Endothelial cell of umbilical vein (primary cell): ENCODE results near the gene FRRS1L. TPM values are rescaled to one million over a fixed set of nuclear protein-coding genes. Genes with fewer than 3 reads are reported as not detected.
A peak's percentile ranks its signal among the peaks of the same experiment; 100 is the strongest.
"Not testable (repeated sequence)": the region's sequence is repeated elsewhere in the genome, so short reads cannot be mapped to it uniquely, and the experiment has no call there.

Experiments used
- BruUV-seq: library from RNA; stranded (reverse); fragments of 400-500 nt; replicated peaks from 2 replicates; lab custom pipeline; 2021; lab: Mats Ljungman, UMichigan
- CTCF ChIA-PET: fragments of 300-600, 350-600 bp; sonication (Branson Sonifier 250); formaldehyde crosslinking; loops from one replicate; lab custom pipeline; 2021; ENCODE audit warnings: antibody characterized with exemption, inconsistent platforms; lab: Charles Lee
- POLR2A ChIA-PET: fragments of 300-600, 350-600 bp; sonication (Branson Sonifier 250); formaldehyde crosslinking; loops from one replicate; lab custom pipeline; 2021; ENCODE audit warnings: antibody characterized with exemption, inconsistent platforms; lab: Charles Lee
- DNase-seq: peaks from one replicate; pipeline ENCODE4 v3.0.0-alpha.2; 2011; ENCODE audit warnings: low read depth, low spot score
- FAIRE-seq: peaks from 2 replicates; lab custom pipeline; 2011; peaks lifted over from hg19 to GRCh38; lab: Jason Lieb, UNC
- H2AFZ ChIP-seq: 2 replicates; pipeline ENCODE4 v1.6.0; 2012; ENCODE audit warnings: low read depth, low read length, control low read depth, inconsistent platforms
- H3K27ac ChIP-seq: 2 replicates; pipeline ENCODE4 v1.5.1; 2011; ENCODE audit warnings: low read depth, mild to moderate bottlenecking, control low read depth, low read length, moderate library complexity; ENCODE audit not compliant: insufficient read depth
- H3K27me3 ChIP-seq, 2 experiments: 2 replicates each; pipeline versions ENCODE4 v1.6.0 to v1.6.1; 2011; ENCODE audit warnings: low read length in 2 of 2, mixed read lengths in 1 of 2; ENCODE audit not compliant: control insufficient read depth in 2 of 2, insufficient read depth in 2 of 2
- H3K36me3 ChIP-seq, 2 experiments: 2 replicates in 1 of 2; 3 replicates in 1 of 2; pipeline ENCODE4 v1.5.1; 2011; ENCODE audit warnings: low read length in 2 of 2, mild to moderate bottlenecking in 1 of 2, moderate library complexity in 1 of 2; ENCODE audit not compliant: control insufficient read depth in 2 of 2, insufficient read depth in 2 of 2; ENCODE audit errors: extremely low read depth in 1 of 2
- H3K4me1 ChIP-seq: 3 replicates; pipeline ENCODE4 v1.5.1; 2011; ENCODE audit warnings: mild to moderate bottlenecking, low read length; ENCODE audit not compliant: control insufficient read depth, insufficient read depth; ENCODE audit errors: extremely low read depth
- H3K4me2 ChIP-seq: 2 replicates; pipeline ENCODE4 v1.6.1; 2011; ENCODE audit warnings: low read length, control low read depth, mixed read lengths; ENCODE audit not compliant: insufficient read depth
- H3K4me3 ChIP-seq, 3 experiments: fragments of 200-600 bp in 1 of 3; sonication (generic), shearing (Covaris generic) in 1 of 3; replicated peaks in 1 of 3; 2 replicates each; pipeline ENCODE4 v1.5.1; 2011 to 2016; ENCODE audit warnings: control low read depth in 3 of 3, low read length in 3 of 3, mild to moderate bottlenecking in 2 of 3, inconsistent platforms in 1 of 3, low read depth in 1 of 3, moderate library complexity in 1 of 3; ENCODE audit not compliant: insufficient read depth in 1 of 3
- H3K79me2 ChIP-seq: 2 replicates; pipeline ENCODE4 v1.6.0; 2012; ENCODE audit warnings: low read length, inconsistent platforms; ENCODE audit not compliant: control insufficient read depth, insufficient read depth
- H3K9ac ChIP-seq: replicated peaks from 2 replicates; pipeline ENCODE3; 2011; ENCODE audit warnings: low read length, control low read depth; ENCODE audit not compliant: insufficient read depth; ENCODE audit errors: extremely low read depth
- H3K9me1 ChIP-seq: replicated peaks from 3 replicates; pipeline ENCODE4 v1.6.0; 2011; ENCODE audit warnings: mild to moderate bottlenecking, low read length; ENCODE audit not compliant: control insufficient read depth, insufficient read depth; ENCODE audit errors: extremely low read depth
- H3K9me3 ChIP-seq: replicated peaks from 2 replicates; pipeline ENCODE4 v1.5.1; 2012; ENCODE audit warnings: low read length, inconsistent platforms; ENCODE audit not compliant: control insufficient read depth, insufficient read depth
- H4K20me1 ChIP-seq: replicated peaks from 2 replicates; pipeline ENCODE3; 2011; ENCODE audit warnings: mild to moderate bottlenecking, low read length; ENCODE audit not compliant: control insufficient read depth, insufficient read depth; ENCODE audit errors: extremely low read depth
- CTCF ChIP-seq, 2 donors: IDR thresholded peaks; 1 replicate in 1 of 2; 2 replicates in 1 of 2; pipeline ENCODE4 v1.5.1; 2011; ENCODE audit warnings: low read length in 2 of 2, mild to moderate bottlenecking in 2 of 2, moderate library complexity in 2 of 2, control low read depth in 1 of 2, inconsistent platforms in 1 of 2, low read depth in 1 of 2; ENCODE audit not compliant: insufficient read depth in 1 of 2; ENCODE audit errors: extremely low read depth in 1 of 2
- EZH2 ChIP-seq: IDR thresholded peaks from 2 replicates; pipeline ENCODE4 v1.6.1; 2012; ENCODE audit warnings: borderline replicate concordance, low read depth, mild to moderate bottlenecking, moderate library complexity, low read length, inconsistent platforms; ENCODE audit not compliant: severe bottlenecking
- FOS ChIP-seq: IDR thresholded peaks from 2 replicates; pipeline ENCODE4 v1.6.1; 2011; ENCODE audit warnings: mild to moderate bottlenecking, low read length, moderate library complexity, borderline replicate concordance; ENCODE audit not compliant: insufficient read depth
- GATA2 ChIP-seq: IDR thresholded peaks from 2 replicates; pipeline ENCODE4 v1.7.0; 2011; ENCODE audit warnings: low read depth, mild to moderate bottlenecking, moderate library complexity, mixed read lengths, low read length; ENCODE audit not compliant: insufficient read length, insufficient read depth
- JUN ChIP-seq: IDR thresholded peaks from 2 replicates; pipeline ENCODE4 v1.6.1; 2011; ENCODE audit warnings: borderline replicate concordance, low read depth; ENCODE audit not compliant: insufficient read length, insufficient read depth
- MAX ChIP-seq: IDR thresholded peaks from 2 replicates; pipeline ENCODE4 v1.6.1; 2011; ENCODE audit not compliant: insufficient read depth, insufficient read length
- MYC ChIP-seq: IDR thresholded peaks from one replicate; pipeline ENCODE4 v1.6.1; 2011; ENCODE audit warnings: mild to moderate bottlenecking, low read depth, low read length
- POLR2A ChIP-seq: IDR thresholded peaks from 2 replicates; pipeline ENCODE4 v1.6.1; 2012; ENCODE audit warnings: low read depth, mild to moderate bottlenecking, control low read depth, low read length
- POLR2AphosphoS5 ChIP-seq: IDR thresholded peaks from 2 replicates; pipeline ENCODE4 v1.6.1; 2012; ENCODE audit warnings: low read depth, mild to moderate bottlenecking, control low read depth, low read length, moderate library complexity; ENCODE audit not compliant: insufficient read depth
- dilution Hi-C: fragments of 300-500 bp; cut with MboI; formaldehyde crosslinking; loops from one replicate; pipeline ENCODE4 v1.15.0; 2019; ENCODE audit warnings: low sequenced_read_pairs; ENCODE audit not compliant: extremely low pct_ligation_motif_present
- intact Hi-C: fragments of 100-400 bp; cut with micrococcal nuclease; formaldehyde crosslinking; loops from one replicate; pipeline ENCODE4 v1.10.0; 2022
- polyA plus RNA-seq, 4 experiments: library from polyadenylated mRNA; depleted of rRNA in 3 of 4; stranded (reverse) in 3 of 4; unstranded in 1 of 4; fragments of >200 nt; gene quantifications; 2 replicates each; pipeline versions ENCODE4 v1.2.1 to v1.2.3, GENCODE V29; 2011 to 2012; ENCODE audit warnings: missing spikeins in 1 of 4
- total RNA-seq: library from RNA; stranded (reverse); gene quantifications from 2 replicates; pipeline ENCODE4 v1.2.3, GENCODE V29; 2021

The FRRS1L gene
- total and polyA plus RNA-seq, 2 donors (not counting 3 experiments of a cell fraction or from before 2014, with no cell fraction given): not detected

- no peaks in the 10 kb centered on the region for H4K20me1 ChIP-seq
- no peak overlapping the region for H3K9ac ChIP-seq
- TF ChIP-seq POLR2A: no peak
- TF ChIP-seq POLR2AphosphoS5: no peak
- no peak for TF ChIP-seq MAX
- TF ChIP-seq EZH2: no peak
- TF ChIP-seq CTCF (IDR thresholded peaks at IDR 0.05; ENCODE audit: extremely low read depth in 1 of 2, insufficient read depth in 1 of 2, low read depth in 1 of 2, low read length in 2 of 2): no peak
- TF ChIP-seq JUN: no peak
- TF ChIP-seq GATA2: no peak
- TF ChIP-seq MYC: no peak
- no peak for TF ChIP-seq FOS
- no peak overlapping the region for H2AFZ ChIP-seq
- ChIA-PET CTCF (interaction anchor here (0.9 to 1.3 kb wide), 3 partner anchors 10 to 96 kb away, joined by 3 to 4 read pairs (median 3); partner anchors contain the start of gene TMEM245), POLR2A (no interaction called here)
- H3K36me3 ChIP-seq: no peaks in the 10 kb centered on the region
- peak; percentile 43 for FAIRE-seq
- H3K4me3 ChIP-seq: no peak overlapping the region
- dilution Hi-C loops (no loop called here), intact Hi-C loops (no loop called here)
- no peaks in the 10 kb centered on the region for H3K9me1 ChIP-seq
- no peaks in the 10 kb centered on the region for H3K9me3 ChIP-seq
- H3K4me2 ChIP-seq: no peak overlapping the region
- H3K27ac ChIP-seq: no peak overlapping the region
- no peak for DNase-seq
- H3K4me1 ChIP-seq: peaks cover 9% of the 10 kb centered on the region
- H3K27me3 ChIP-seq: no peaks in the 10 kb centered on the region
- BruUV-seq: no TSS peak
- H3K79me2 ChIP-seq: no peaks in the 10 kb centered on the region
Measured at GRCh38 chr9:109129470-109130197, 37.4 kb downstream of the FRRS1L start.

- POLR2A ChIA-PET, H3K9ac ChIP-seq, H3K27ac ChIP-seq, intact Hi-C loops, H3K4me3 ChIP-seq, H3K79me2 ChIP-seq, H3K9me3 ChIP-seq, dilution Hi-C loops, FAIRE-seq, DNase-seq, H2AFZ ChIP-seq, BruUV-seq, H3K27me3 ChIP-seq, H4K20me1 ChIP-seq, H3K4me1 ChIP-seq, CTCF ChIA-PET, H3K36me3 ChIP-seq, H3K9me1 ChIP-seq, H3K4me2 ChIP-seq: not testable (repeated sequence)
Measured at GRCh38 chr9:109126671-109127070, 40.4 kb downstream of the FRRS1L start.
